GM21360 (cell line): ENCODE data around the gene ATP1A3.
"Not testable (repeated sequence)": the region's sequence is repeated elsewhere in the genome, so short reads cannot be mapped to it uniquely, and the experiment has no call there.

Experiments used
- ATAC-seq: cut with Tn5 transposase; IDR thresholded peaks from one replicate; pipeline ENCODE4 v1.9.1; 2021; ENCODE audit warnings: mild to moderate bottlenecking, moderate library complexity; ENCODE audit not compliant: unreplicated experiment

Gene ATP1A3

GRCh38 chr19:41955521-41955920, 38.5 kb downstream of the ATP1A3 start:
- ATAC-seq = no peak

- ATAC-seq = no peak
These were observed 42.3 kb downstream of the ATP1A3 start for GRCh38 chr19:41951686-41952172.

- ATAC-seq = no peak
These were observed 46.9 kb downstream of the ATP1A3 start for GRCh38 chr19:41947091-41947490.

GRCh38 chr19:41945135-41945766, 48.8 kb downstream of the ATP1A3 start:
- ATAC-seq = no peak

GRCh38 chr19:41944336-41944735, 49.7 kb downstream of the ATP1A3 start:
- ATAC-seq = no peak

- no peak for ATAC-seq
These were observed 52.4 kb downstream of the ATP1A3 start for GRCh38 chr19:41941410-41942202.

- no peak for ATAC-seq
These were observed 53.2 kb downstream of the ATP1A3 start for GRCh38 chr19:41940731-41941409.

GRCh38 chr19:41939861-41940730, 53.9 kb downstream of the ATP1A3 start:
- ATAC-seq = no peak

- not testable (repeated sequence) for ATAC-seq
These were observed 54.8 kb downstream of the ATP1A3 start for GRCh38 chr19:41939209-41939608.

GRCh38 chr19:41937525-41938468, 56.2 kb downstream of the ATP1A3 start:
- no peak for ATAC-seq

- no peak for ATAC-seq
These were observed 57.1 kb downstream of the ATP1A3 start for GRCh38 chr19:41936961-41937360.

- ATAC-seq = no peak
These were observed 57.6 kb downstream of the ATP1A3 start for GRCh38 chr19:41936416-41936850.

- ATAC-seq = no peak
These were observed 58.1 kb downstream of the ATP1A3 start for GRCh38 chr19:41935760-41936415.

- ATAC-seq = no peak
These were observed 59.1 kb downstream of the ATP1A3 start for GRCh38 chr19:41934849-41935374.

- ATAC-seq = no peak
These were observed 60.2 kb downstream of the ATP1A3 start for GRCh38 chr19:41933693-41934426.

GRCh38 chr19:41932720-41933332, 61.2 kb downstream of the ATP1A3 start:
- ATAC-seq = no peak

- ATAC-seq = no peak
These were observed 61.7 kb downstream of the ATP1A3 start for GRCh38 chr19:41932259-41932719.
